Lower leg skin (tissue), 4 donors: Measurements from ENCODE around the gene SORCS2. TPM values are rescaled to one million over a fixed set of nuclear protein-coding genes. Genes with fewer than 3 reads are reported as not detected.

ENCODE experiments used
- DNase-seq, 2 donors: peaks; one replicate each; pipeline ENCODE4 v3.0.0-alpha.2; 2019; ENCODE audit warnings: low spot score in 2 of 2
- H3K4me3 ChIP-seq: fragments of 200-600 bp; sonication (generic); 2 replicates; pipeline ENCODE4 v1.5.1; 2017; ENCODE audit warnings: mild to moderate bottlenecking, low read depth; ENCODE audit not compliant: poor library complexity, severe bottlenecking
- CTCF ChIP-seq, 3 donors: fragments of 450-650 bp; IDR thresholded peaks; one replicate each; pipeline ENCODE4 v1.5.1; 2016; ENCODE audit warnings: antibody characterized with exemption in 3 of 3, mild to moderate bottlenecking in 3 of 3, moderate library complexity in 2 of 3
- POLR2A ChIP-seq, 2 donors: fragments of 450-650 bp; IDR thresholded peaks; one replicate each; pipeline ENCODE4 v1.6.1; 2016 to 2017; ENCODE audit warnings: antibody characterized with exemption in 2 of 2, mild to moderate bottlenecking in 1 of 2, moderate library complexity in 1 of 2
- WGBS, 2 donors: methylation state at CpG; one replicate each; pipeline ENCODE4 v1.1.5; 2018; 5-methylcytosine and 5-hydroxymethylcytosine counted together
- intact Hi-C: fragments of 100-400 bp; cut with DNase I; formaldehyde crosslinking; loops from one replicate; pipeline ENCODE4 v1.15.0; 2023; ENCODE audit warnings: low total_unique reads
- total RNA-seq, 4 donors: library from RNA; depleted of rRNA; stranded (reverse); fragments of >200 nt; gene quantifications; one replicate each; pipeline ENCODE4 v1.1.0, GENCODE V29; 2016

The SORCS2 gene
- total RNA-seq, 4 donors from 2014 or later = 1.1 to 6.4 (median 1.5) TPM

DNA sequence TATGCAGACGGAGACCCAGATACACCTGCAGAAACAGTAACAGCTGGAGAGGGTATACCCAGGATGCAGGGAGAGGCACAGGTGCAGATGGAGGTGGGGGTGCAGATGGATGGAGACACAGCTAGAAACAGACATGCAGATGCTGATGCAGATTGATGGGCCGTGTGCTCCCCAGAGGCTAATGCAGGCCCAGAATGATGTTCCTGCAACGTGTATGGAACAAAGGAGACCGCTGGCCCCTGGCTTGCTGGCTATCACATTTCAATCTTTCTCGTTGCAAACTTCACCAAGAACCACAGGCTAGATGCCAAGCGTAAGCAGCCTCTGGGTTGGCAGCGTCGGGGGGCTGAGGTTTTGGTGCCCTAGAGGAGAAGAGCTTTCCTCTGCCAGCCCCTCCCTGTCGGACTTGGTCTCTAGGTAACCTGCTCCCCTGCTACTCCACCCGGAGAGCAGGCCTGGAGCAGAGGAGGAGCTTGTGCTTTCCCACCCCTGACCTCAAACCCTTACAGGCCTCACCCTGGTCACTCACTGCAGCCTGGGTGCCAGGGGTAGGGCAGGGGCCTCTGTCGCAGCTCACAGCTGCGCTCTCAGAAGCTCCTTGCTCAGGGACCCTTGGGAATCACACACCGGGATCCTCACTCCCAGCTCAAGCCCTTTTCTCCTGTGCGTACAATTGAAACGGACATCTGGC lies 311.4 kb downstream of the SORCS2 start:
- H3K4me3 ChIP-seq = no peak overlapping the region
- no peak for TF ChIP-seq CTCF (IDR thresholded peaks at IDR 0.05)
- no peak for TF ChIP-seq POLR2A (IDR thresholded peaks at IDR 0.05)
- intact Hi-C loops = no loop called here
- 77 to 79% methylated on average over 15 of the region's 15 CpGs for WGBS, 2 donors
- DNase-seq = no peak

DNA sequence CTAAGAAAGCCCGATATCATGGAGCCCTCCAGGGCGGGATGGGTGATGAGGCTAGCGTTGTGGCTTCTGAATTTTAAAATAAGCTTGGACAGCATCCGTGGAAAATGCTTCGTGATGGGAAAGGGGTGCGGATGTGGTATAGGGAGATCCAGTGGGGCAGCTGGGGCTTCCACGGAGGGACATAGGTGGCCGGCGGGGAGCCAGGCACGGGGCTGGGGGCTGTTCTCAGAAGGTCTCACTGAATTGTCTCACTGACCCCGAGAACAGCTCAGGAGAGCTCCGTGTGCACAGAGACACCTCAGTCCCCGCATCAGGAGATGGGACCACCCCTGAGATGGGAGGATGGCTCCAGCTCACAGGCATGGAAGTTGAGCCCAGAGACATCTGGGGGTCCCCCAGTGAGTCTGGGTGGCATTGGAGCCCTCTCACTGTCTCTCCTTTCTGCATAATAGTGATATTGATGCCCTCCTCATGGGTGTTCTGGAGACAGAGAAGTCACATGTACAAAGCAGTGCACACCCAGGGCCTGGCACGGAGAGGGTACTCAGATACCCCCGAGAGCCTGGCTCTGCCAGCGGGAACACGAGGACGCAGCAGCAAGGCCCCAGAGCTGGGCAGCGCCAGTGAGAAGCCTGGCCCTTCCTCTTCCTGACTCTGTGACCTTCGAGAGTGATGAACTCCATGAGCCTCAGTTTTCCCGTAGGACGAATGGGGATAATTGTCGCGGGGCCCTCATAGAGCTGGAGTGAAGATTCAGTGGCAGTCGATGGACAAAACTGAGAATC lies 313.0 kb downstream of the SORCS2 start:
- H3K4me3 ChIP-seq = no peak overlapping the region
- intact Hi-C loops = no loop called here
- TF ChIP-seq CTCF (IDR thresholded peaks at IDR 0.05) (no peak), POLR2A (IDR thresholded peaks at IDR 0.05) (no peak)
- WGBS, 2 donors = 93 to 96% methylated on average over 25 of the region's 25 CpGs
- no peak for DNase-seq

DNA sequence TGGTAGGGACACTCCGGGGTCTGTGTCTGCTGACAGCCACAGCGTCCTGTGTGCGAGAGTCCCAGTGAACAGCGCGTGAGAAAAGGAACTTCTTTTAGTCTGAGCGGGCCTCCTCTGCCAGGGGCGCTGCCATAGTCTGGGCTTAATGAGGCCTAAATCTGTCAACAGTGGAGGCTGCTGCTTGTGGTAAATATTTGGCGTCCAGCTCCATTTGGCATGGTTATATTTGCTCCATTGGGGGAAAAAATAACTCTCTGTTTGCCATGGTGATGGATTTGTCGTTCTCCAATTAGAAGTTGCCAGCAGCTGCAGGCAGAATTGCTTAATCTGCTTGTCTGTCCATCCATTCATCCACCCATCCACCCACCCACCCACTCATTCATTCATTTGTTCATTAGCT lies 313.8 kb downstream of the SORCS2 start:
- WGBS, 2 donors = 77 to 90% methylated on average over 9 of the region's 9 CpGs
- no peak overlapping the region for H3K4me3 ChIP-seq
- DNase-seq = no peak
- intact Hi-C loops = no loop called here
- no peak for TF ChIP-seq POLR2A (IDR thresholded peaks at IDR 0.05)
- no peak for TF ChIP-seq CTCF (IDR thresholded peaks at IDR 0.05)

DNA sequence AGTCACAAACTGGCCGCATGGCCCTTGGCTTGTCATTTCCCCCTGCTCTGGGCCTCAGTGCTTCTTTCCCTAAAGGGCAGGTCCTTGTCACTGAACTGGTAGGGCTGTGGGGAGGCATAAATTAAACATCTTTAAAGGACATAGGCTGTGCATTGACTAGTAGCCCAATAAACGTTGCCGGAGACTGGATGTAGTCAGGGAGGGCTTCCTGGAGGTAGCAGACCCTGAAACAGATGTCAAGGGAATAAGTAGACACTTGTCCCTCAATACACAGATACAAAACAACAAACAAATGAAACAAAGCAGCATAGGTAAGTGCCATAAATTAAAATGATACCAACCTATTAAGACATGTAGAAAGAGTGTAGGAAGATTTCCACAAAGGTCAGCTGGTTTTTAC lies 314.2 kb downstream of the SORCS2 start:
- intact Hi-C loops = no loop called here
- no peak for TF ChIP-seq POLR2A (IDR thresholded peaks at IDR 0.05)
- TF ChIP-seq CTCF (IDR thresholded peaks at IDR 0.05) = no peak
- H3K4me3 ChIP-seq = no peak overlapping the region
- no peak for DNase-seq
- WGBS, 2 donors = 87 to 88% methylated on average over 3 of the region's 3 CpGs

DNA sequence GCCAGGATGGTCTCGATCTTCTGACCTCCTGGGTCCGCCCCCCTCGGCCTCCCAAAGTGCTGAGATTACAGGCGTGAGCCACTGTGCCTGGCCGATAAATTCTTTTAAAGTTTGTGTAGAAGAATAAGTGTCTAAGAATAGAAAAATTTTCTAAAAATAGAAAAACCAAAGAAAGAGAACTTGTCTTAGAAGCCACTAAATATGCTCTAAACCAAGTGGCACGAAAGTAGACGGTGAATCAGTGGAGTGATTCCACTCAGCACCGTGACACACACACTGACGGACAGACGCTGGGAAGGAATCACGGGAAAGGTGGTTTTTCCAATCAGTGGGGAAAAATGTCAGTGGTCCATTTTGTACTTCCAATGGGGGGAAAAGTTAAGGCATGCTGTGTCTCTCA lies 315.0 kb downstream of the SORCS2 start:
- intact Hi-C loops = no loop called here
- no peak for TF ChIP-seq POLR2A (IDR thresholded peaks at IDR 0.05)
- TF ChIP-seq CTCF (IDR thresholded peaks at IDR 0.05) = no peak
- H3K4me3 ChIP-seq = no peak overlapping the region
- no peak for DNase-seq
- WGBS, 2 donors = 76 to 78% methylated on average over 11 of the region's 11 CpGs
